22Rv1 (cell line): ENCODE data around the gene CDHR3.

Experiments
- H3K27ac ChIP-seq: fragments of 450-650 bp; 2 replicates; pipeline ENCODE4 v1.5.1; 2017
- CTCF ChIP-seq: fragments of 450-650 bp; IDR thresholded peaks from 2 replicates; pipeline ENCODE4 v1.5.1; 2017; ENCODE audit warnings: mild to moderate bottlenecking
- ZFX ChIP-seq: fragments of 450-650 bp; IDR thresholded peaks from 2 replicates; pipeline ENCODE4 v1.6.1; 2017; ENCODE audit warnings: antibody characterized with exemption, borderline replicate concordance

The CDHR3 gene

GRCh38 chr7:106071356-106071998 is 108.4 kb downstream of the CDHR3 start:
- H3K27ac ChIP-seq, result no peak overlapping the region; the same call in 1 of the 2 replicates
- TF ChIP-seq CTCF, result no peak
- TF ChIP-seq ZFX, result no peak

- no peak overlapping the region; the same call in 1 of the 2 replicates for H3K27ac ChIP-seq
- TF ChIP-seq ZFX (no peak), CTCF (no peak)
Observed at GRCh38 chr7:106071999-106072714, 109.1 kb downstream of the CDHR3 start.

GRCh38 chr7:106072715-106073091 is 109.6 kb downstream of the CDHR3 start:
- H3K27ac ChIP-seq, result no peak overlapping the region
- TF ChIP-seq CTCF (no peak), ZFX (no peak)

- TF ChIP-seq CTCF, result no peak
- TF ChIP-seq ZFX, result no peak
- H3K27ac ChIP-seq, result no peak overlapping the region
Observed at GRCh38 chr7:106073701-106074100, 110.6 kb downstream of the CDHR3 start.

GRCh38 chr7:106074257-106074656 is 111.2 kb downstream of the CDHR3 start:
- no peak overlapping the region for H3K27ac ChIP-seq
- TF ChIP-seq CTCF (no peak), ZFX (no peak)

- TF ChIP-seq CTCF, result no peak
- TF ChIP-seq ZFX, result no peak
- no peak overlapping the region for H3K27ac ChIP-seq
Observed at GRCh38 chr7:106075937-106076336, 112.9 kb downstream of the CDHR3 start.

GRCh38 chr7:106076537-106076936 is 113.5 kb downstream of the CDHR3 start:
- TF ChIP-seq ZFX (no peak), CTCF (no peak)
- no peak overlapping the region for H3K27ac ChIP-seq
